Measurements from ENCODE around the gene CALHM1.
"Not testable (repeated sequence)": the region's sequence is repeated elsewhere in the genome, so short reads cannot be mapped to it uniquely, and the experiment has no call there.

CALHM1 gene

GRCh38 chr10:103486635-103487409, 28.1 kb upstream of the CALHM1 start:
- not testable (repeated sequence) for H3K36me3 ChIP-seq (ENCODE audit: control insufficient read depth, insufficient read depth, low read length); H3K27ac ChIP-seq (ENCODE audit: insufficient read depth, low read depth, low read length, poor library complexity, severe bottlenecking); H3K27me3 ChIP-seq (ENCODE audit: control insufficient read depth, insufficient read depth, low read length, poor library complexity, severe bottlenecking); H3K4me3 ChIP-seq (ENCODE audit: insufficient read depth, low read depth, low read length); H3K4me1 ChIP-seq (ENCODE audit: control insufficient read depth, insufficient read depth, low read length); H3K9me3 ChIP-seq (ENCODE audit: control insufficient read depth, low read length)
- WGBS, 2 experiments, result 85 to 90% methylated on average over 7 of the region's 8 CpGs

DNA sequence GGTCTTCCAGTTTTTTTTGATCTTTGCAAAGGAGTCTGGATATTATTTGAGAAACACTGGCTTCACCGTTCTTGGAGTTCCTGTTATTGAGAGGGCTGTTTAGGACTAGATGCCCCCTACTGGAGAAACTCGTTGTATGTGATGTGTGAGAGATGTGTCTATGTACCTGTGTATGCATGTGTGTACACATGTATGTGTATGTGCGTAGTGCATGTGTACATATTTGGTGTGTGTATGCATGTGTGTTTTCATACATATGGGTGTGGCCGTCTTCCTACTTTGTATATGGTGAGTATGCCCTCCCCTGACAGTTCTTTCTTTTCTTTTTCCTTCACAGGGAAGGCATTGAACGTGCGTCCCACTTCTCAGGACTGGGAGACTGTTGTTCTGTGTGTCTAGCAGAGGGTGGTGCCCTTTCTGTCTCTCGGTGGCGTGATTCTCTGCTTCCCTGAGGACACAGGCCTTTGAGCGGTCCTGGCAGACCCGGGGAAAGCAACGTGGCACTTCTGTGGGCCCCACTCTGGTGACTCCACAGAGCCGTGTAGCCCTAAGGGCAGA, 23.4 kb upstream of the CALHM1 start:
- Histone ChIP-seq H3K36me3 (ENCODE audit: control insufficient read depth, insufficient read depth, low read length) (no peaks in the 10 kb centered on the region), H3K27ac (ENCODE audit: insufficient read depth, low read depth, low read length, poor library complexity, severe bottlenecking) (no peak overlapping the region), H3K4me1 (ENCODE audit: control insufficient read depth, insufficient read depth, low read length) (no peaks in the 10 kb centered on the region), H3K4me3 (ENCODE audit: insufficient read depth, low read depth, low read length) (no peak overlapping the region), H3K9me3 (ENCODE audit: control insufficient read depth, low read length) (no peaks in the 10 kb centered on the region), H3K27me3 (ENCODE audit: control insufficient read depth, insufficient read depth, low read length, poor library complexity, severe bottlenecking) (no peaks in the 10 kb centered on the region)
- WGBS, 2 experiments, result 72 to 74% methylated on average over 12 of the region's 12 CpGs

GRCh38 chr10:103480521-103480920, 21.8 kb upstream of the CALHM1 start:
- no peaks in the 10 kb centered on the region for H3K9me3 ChIP-seq (ENCODE audit: control insufficient read depth, low read length)
- H3K4me3 ChIP-seq (ENCODE audit: insufficient read depth, low read depth, low read length), result no peak overlapping the region
- no peaks in the 10 kb centered on the region for H3K27me3 ChIP-seq (ENCODE audit: control insufficient read depth, insufficient read depth, low read length, poor library complexity, severe bottlenecking)
- no peak overlapping the region for H3K27ac ChIP-seq (ENCODE audit: insufficient read depth, low read depth, low read length, poor library complexity, severe bottlenecking)
- WGBS, 2 experiments, result 87 to 91% methylated on average over 5 of the region's 5 CpGs
- no peaks in the 10 kb centered on the region for H3K36me3 ChIP-seq (ENCODE audit: control insufficient read depth, insufficient read depth, low read length)
- no peaks in the 10 kb centered on the region for H3K4me1 ChIP-seq (ENCODE audit: control insufficient read depth, insufficient read depth, low read length)

- Histone ChIP-seq H3K36me3 (ENCODE audit: control insufficient read depth, insufficient read depth, low read length) (no peaks in the 10 kb centered on the region), H3K4me1 (ENCODE audit: control insufficient read depth, insufficient read depth, low read length) (no peaks in the 10 kb centered on the region), H3K27me3 (ENCODE audit: control insufficient read depth, insufficient read depth, low read length, poor library complexity, severe bottlenecking) (no peaks in the 10 kb centered on the region), H3K4me3 (ENCODE audit: insufficient read depth, low read depth, low read length) (no peak within 1 kb of the TSS), H3K9me3 (ENCODE audit: control insufficient read depth, low read length) (no peaks in the 10 kb centered on the region), H3K27ac (ENCODE audit: insufficient read depth, low read depth, low read length, poor library complexity, severe bottlenecking) (no peak within 1 kb of the TSS)
- WGBS, 2 experiments, result 82 to 87% methylated on average over 7 of the region's 7 CpGs
Observed at GRCh38 chr10:103479135-103479534, 20.4 kb upstream of the CALHM1 start, which contains the start of gene CALHM3. CALHM3 (minus strand) TSS chr10:103479240; CDS start chr10:103479032, 208 bp downstream.

DNA sequence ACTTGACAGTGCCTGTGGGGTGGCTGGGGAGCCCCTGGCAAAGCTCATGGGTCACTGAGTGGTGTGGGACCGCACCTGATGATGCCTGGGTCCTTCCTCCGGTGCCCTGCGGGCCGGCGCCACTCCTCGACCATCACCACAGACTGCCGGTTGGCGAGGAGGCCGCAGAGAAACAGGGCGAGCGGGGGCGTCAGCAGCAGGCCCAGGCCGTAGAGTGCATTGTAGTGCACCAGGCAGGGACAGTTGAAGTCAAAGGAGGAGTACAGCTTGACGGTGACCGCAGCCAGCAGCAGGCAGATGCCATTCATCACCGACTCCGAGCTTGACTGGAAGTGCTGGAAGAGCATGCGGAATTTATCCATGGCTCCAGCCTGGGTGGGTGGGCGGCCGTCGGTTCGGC, 20.0 kb upstream of the CALHM1 start:
- no peaks in the 10 kb centered on the region for H3K36me3 ChIP-seq (ENCODE audit: control insufficient read depth, insufficient read depth, low read length)
- no peaks in the 10 kb centered on the region for H3K9me3 ChIP-seq (ENCODE audit: control insufficient read depth, low read length)
- 92% methylated on average over 22 of the region's 22 CpGs for WGBS, 2 experiments

GRCh38 chr10:103476046-103476768, 17.5 kb upstream of the CALHM1 start:
- WGBS, 2 experiments, result 64 to 68% methylated on average over 11 of the region's 11 CpGs
- peaks cover 5% of the 10 kb centered on the region for H3K4me1 ChIP-seq (ENCODE audit: control insufficient read depth, insufficient read depth, low read length)
- H3K9me3 ChIP-seq (ENCODE audit: control insufficient read depth, low read length), result no peaks in the 10 kb centered on the region
- H3K27ac ChIP-seq (ENCODE audit: insufficient read depth, low read depth, low read length, poor library complexity, severe bottlenecking), result no peak overlapping the region
- no peaks in the 10 kb centered on the region for H3K27me3 ChIP-seq (ENCODE audit: control insufficient read depth, insufficient read depth, low read length, poor library complexity, severe bottlenecking)
- no peak overlapping the region for H3K4me3 ChIP-seq (ENCODE audit: insufficient read depth, low read depth, low read length)
- no peaks in the 10 kb centered on the region for H3K36me3 ChIP-seq (ENCODE audit: control insufficient read depth, insufficient read depth, low read length)

More for the DNA sequence above, 20.0 kb upstream of the CALHM1 start:
- Histone ChIP-seq H3K4me3 (ENCODE audit: insufficient read depth, low read depth, low read length) (no peak overlapping the region), H3K27ac (ENCODE audit: insufficient read depth, low read depth, low read length, poor library complexity, severe bottlenecking) (no peak overlapping the region), H3K4me1 (ENCODE audit: control insufficient read depth, insufficient read depth, low read length) (no peaks in the 10 kb centered on the region), H3K27me3 (ENCODE audit: control insufficient read depth, insufficient read depth, low read length, poor library complexity, severe bottlenecking) (no peaks in the 10 kb centered on the region)

- H3K4me3 ChIP-seq (ENCODE audit: insufficient read depth, low read depth, low read length), result no peak overlapping the region
- no peaks in the 10 kb centered on the region for H3K27me3 ChIP-seq (ENCODE audit: control insufficient read depth, insufficient read depth, low read length, poor library complexity, severe bottlenecking)
- H3K36me3 ChIP-seq (ENCODE audit: control insufficient read depth, insufficient read depth, low read length), result no peaks in the 10 kb centered on the region
- H3K4me1 ChIP-seq (ENCODE audit: control insufficient read depth, insufficient read depth, low read length), result peaks cover 5% of the 10 kb centered on the region
- H3K9me3 ChIP-seq (ENCODE audit: control insufficient read depth, low read length), result no peaks in the 10 kb centered on the region
- 77 to 79% methylated on average over 4 of the region's 4 CpGs for WGBS, 2 experiments
- no peak overlapping the region for H3K27ac ChIP-seq (ENCODE audit: insufficient read depth, low read depth, low read length, poor library complexity, severe bottlenecking)
Observed at GRCh38 chr10:103475437-103475836, 16.7 kb upstream of the CALHM1 start.

- H3K4me3 ChIP-seq (ENCODE audit: insufficient read depth, low read depth, low read length), result no peak overlapping the region
- no peaks in the 10 kb centered on the region for H3K9me3 ChIP-seq (ENCODE audit: control insufficient read depth, low read length)
- H3K36me3 ChIP-seq (ENCODE audit: control insufficient read depth, insufficient read depth, low read length), result no peaks in the 10 kb centered on the region
- no peak overlapping the region for H3K27ac ChIP-seq (ENCODE audit: insufficient read depth, low read depth, low read length, poor library complexity, severe bottlenecking)
- WGBS, 2 experiments, result 86 to 88% methylated on average over 3 of the region's 3 CpGs
- peaks cover 5% of the 10 kb centered on the region for H3K4me1 ChIP-seq (ENCODE audit: control insufficient read depth, insufficient read depth, low read length)
- H3K27me3 ChIP-seq (ENCODE audit: control insufficient read depth, insufficient read depth, low read length, poor library complexity, severe bottlenecking), result no peaks in the 10 kb centered on the region
Observed at GRCh38 chr10:103474077-103474476, 15.4 kb upstream of the CALHM1 start.

- Histone ChIP-seq H3K9me3 (ENCODE audit: control insufficient read depth, low read length) (no peaks in the 10 kb centered on the region), H3K36me3 (ENCODE audit: control insufficient read depth, insufficient read depth, low read length) (no peaks in the 10 kb centered on the region), H3K27ac (ENCODE audit: insufficient read depth, low read depth, low read length, poor library complexity, severe bottlenecking) (no peak overlapping the region), H3K27me3 (ENCODE audit: control insufficient read depth, insufficient read depth, low read length, poor library complexity, severe bottlenecking) (no peaks in the 10 kb centered on the region), H3K4me3 (ENCODE audit: insufficient read depth, low read depth, low read length) (no peak overlapping the region), H3K4me1 (ENCODE audit: control insufficient read depth, insufficient read depth, low read length) (peaks cover 5% of the 10 kb centered on the region)
- WGBS, 2 experiments, result 96% methylated on average over 32 of the region's 32 CpGs
Observed at GRCh38 chr10:103473261-103473671, 14.6 kb upstream of the CALHM1 start.

- H3K4me1 ChIP-seq (ENCODE audit: control insufficient read depth, insufficient read depth, low read length), result peaks cover 5% of the 10 kb centered on the region
- no peaks in the 10 kb centered on the region for H3K36me3 ChIP-seq (ENCODE audit: control insufficient read depth, insufficient read depth, low read length)
- H3K27me3 ChIP-seq (ENCODE audit: control insufficient read depth, insufficient read depth, low read length, poor library complexity, severe bottlenecking), result no peaks in the 10 kb centered on the region
- H3K4me3 ChIP-seq (ENCODE audit: insufficient read depth, low read depth, low read length), result no peak overlapping the region
- WGBS, 2 experiments, result 85 to 87% methylated on average over 2 of the region's 2 CpGs
- no peak overlapping the region for H3K27ac ChIP-seq (ENCODE audit: insufficient read depth, low read depth, low read length, poor library complexity, severe bottlenecking)
- no peaks in the 10 kb centered on the region for H3K9me3 ChIP-seq (ENCODE audit: control insufficient read depth, low read length)
Observed at GRCh38 chr10:103472005-103472404, 13.3 kb upstream of the CALHM1 start.
